GM21786 (cell line): ENCODE data around the gene USH2A.

Source experiments
- ATAC-seq: cut with Tn5 transposase; IDR thresholded peaks from one replicate; pipeline ENCODE4 v1.9.1; 2021; ENCODE audit not compliant: unreplicated experiment

Gene USH2A

DNA sequence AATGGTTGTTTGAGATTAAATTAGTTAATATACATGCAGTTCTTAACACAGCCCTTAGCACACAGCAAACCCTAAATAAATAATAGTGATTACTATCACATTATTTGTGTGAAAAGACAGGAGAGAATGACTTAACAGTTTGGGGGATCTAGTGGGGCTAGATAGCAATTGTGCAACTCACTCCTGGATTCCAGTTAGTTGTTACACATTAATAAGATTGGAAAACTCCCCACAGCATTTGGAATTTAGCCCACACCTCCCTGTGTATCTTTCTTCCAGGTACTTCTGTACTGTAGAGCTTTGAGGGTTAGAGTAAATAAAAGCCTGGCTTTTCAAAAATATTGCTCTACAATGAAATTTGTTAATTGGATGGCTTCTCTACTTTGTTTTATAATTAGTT, 763.0 kb downstream of the USH2A start:
- ATAC-seq = no peak

DNA sequence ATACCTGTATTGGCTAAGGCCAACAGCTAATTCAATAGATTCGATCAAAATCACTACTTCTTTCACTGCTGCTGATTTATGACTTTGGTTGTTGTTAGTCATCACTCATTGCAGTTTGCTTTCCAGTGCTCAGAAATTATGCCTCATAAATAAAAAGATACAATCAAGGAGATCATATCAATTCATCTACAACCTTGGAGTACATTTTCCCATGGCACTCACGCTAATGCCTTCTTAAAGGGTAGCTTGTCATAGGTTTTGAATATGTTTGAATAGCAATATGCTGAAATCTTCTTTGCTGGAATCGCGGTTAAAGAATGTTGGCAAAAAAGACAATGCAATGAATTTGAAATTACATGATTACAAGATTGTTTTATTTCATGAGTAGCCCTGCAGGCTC, 766.2 kb downstream of the USH2A start:
- ATAC-seq = no peak

DNA sequence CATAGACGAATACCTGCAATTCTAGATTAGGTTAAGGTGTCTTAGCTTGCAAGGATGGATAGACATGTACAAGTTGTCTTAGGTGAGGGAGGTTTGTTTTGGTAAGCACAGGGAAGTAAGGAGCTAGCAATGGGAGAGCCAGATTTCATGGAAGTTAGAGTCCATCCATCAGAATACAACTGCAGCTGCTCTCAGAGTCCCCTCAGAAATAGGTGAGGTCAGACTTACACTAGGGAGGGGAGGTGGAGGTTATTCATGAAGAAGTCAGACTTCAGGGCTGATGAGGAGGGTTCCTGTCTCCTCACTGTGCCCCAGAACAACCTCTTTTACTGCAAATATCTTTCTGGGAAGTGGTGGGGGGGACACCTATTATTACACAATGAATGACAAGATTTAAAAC, 770.9 kb downstream of the USH2A start:
- no peak for ATAC-seq

DNA sequence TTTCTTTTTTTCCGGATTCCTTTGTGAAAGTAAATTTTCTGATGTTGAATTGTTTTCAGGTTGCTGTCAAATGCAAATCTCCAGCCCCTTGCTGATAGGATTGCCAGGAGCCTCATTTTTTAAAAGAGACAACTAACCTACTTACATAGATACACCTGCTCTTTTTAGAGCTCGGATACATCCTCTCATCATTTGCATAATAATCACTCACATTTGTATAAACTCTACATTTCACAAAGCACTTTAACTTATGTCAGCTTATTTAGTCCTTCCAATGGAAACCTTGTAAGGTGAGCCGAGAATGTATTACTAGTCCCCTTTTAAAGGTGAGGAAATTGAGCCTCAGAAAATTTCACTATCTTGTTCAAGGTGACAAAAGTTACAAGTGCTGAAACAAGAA, 771.4 kb downstream of the USH2A start:
- no peak for ATAC-seq

DNA sequence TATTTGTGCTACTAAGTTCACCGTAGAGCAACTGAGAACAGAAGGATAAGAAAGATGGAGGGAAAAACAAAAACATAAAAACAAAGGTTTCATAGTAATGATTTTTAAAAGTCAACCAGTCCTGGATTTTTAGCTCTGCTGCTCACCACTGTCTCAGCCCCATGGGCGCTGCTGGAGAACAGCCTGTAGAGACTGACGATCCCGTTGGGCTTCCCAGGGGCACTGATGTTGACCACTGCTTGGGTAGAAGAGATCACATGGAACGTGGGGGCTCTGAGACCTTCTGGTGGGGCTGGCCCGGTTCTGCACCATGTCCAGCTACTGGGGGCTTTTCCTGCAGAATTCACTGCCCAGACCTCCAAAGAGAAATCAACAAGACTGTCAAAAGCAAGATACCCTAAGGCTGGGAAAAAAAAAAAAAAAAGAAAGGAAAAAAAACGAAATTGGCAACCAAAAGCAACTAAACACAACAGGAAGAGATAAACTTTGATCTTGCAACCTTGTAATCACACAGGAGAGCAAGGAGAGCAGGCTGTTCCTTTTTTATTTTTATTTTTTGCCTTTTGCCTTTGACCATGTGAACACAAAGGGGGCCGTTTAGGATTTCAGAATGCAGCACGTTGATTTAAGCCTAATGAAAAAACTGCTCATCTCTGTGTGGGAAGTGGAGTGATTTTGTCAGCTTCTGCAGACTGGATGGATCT, 772.6 kb downstream of the USH2A start:
- ATAC-seq = no peak

DNA sequence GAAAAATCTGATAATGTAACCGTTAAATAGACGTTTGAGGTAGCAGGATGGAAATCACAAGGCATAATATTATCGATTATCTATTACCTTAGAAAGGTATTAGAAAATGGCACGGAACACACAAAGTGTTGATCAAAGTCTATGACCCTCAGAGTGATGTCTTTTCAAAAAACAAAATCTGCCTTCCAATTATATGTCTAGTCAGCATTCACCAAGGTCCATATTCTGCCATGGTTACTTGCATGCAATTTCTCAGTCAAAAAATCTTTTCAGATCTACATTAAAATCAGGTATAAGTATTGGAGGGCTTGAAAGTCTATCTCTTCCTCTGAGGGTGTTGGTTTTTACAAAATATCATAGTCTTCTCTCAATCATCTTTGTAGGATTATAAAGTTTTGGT, 774.3 kb downstream of the USH2A start:
- no peak for ATAC-seq

DNA sequence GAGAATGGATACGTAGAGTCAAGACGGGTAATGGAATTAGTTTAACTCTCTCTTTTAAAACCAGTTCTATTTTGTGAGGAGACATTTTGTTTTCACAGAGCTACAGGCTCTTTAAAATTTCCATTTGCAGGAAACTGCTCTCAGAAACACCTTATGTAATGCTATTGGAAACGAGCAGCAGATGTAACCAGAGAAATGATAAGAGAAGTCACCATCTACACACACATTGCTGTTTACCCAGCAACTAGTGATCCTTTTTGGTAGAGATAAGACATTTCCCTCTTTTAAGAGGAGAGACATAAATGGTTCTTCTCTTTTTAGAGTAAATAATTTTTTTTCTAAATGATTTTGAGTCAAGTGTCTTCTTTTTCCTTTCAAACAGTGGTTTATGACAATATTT, 775.5 kb downstream of the USH2A start:
- no peak for ATAC-seq

DNA sequence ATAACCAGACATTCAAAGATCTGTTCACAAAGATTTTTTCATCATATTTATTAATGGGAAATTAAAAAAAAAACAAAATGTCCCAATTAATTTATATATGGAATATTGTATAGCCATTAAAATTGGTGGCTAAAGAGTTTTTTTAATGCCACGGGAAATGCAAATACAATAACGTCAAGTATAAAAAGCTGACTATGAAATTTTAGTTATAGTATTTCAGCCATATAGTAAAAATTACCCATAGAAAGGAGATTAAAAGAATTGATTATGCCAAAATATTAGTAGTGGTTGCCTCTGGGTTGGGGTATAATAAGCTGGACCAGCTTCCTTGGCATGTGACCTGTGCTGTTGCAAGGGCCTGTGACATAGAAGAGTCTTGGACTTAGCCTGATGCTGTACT, 777.4 kb downstream of the USH2A start:
- no peak for ATAC-seq

DNA sequence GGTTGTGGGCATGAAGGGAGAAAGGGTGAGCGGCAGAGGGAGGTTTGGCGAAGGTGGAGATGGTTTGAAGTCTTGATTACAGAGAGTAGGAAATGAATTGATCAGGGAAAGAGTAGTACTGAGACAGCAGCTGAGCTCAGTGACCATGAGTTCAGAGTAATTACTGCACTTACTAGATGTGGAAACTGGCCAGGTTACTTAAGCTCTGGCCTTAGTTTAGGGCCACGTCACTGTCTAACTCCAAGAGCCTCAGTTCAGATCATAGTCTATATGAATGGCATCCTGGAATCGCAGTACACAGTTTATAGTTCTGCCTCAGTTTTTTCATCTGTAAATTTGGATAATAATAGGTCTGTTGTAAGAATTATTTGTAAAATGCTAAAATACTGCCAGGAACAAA, 778.1 kb downstream of the USH2A start:
- no peak for ATAC-seq

DNA sequence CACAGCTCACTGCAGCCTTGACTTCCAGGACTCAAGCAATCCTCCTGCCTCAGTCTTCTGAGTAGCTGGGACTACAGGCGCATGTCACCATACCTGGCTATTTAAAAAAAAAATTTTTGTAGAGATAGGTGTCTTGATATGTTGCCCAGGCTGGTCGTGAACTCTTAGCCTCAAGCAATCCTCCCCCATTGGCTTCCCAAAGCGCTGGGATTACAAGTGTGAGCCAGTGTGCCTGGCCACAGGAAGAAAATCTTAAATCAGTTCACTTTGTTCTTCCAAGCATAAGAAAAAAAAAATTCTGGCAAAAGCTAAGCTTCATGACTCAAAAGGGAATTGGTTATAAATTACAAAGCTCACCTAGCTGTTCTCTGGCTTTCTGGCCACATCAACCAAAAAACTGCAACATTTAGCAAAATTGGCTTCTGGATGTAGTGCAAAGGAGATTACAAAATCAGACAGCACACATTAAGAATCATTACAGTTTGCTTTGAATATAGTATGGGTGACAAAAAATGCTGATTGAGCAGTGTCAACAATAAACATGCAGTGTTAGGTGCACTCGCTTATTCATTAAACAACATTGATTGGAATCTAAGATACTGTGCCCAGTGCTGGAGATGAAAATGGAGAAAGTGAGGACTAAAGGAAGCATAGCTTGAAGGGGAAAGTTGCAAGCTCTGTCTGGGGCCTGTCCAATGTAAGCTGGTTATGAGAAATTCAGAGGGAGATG, 779.5 kb downstream of the USH2A start:
- ATAC-seq = no peak

DNA sequence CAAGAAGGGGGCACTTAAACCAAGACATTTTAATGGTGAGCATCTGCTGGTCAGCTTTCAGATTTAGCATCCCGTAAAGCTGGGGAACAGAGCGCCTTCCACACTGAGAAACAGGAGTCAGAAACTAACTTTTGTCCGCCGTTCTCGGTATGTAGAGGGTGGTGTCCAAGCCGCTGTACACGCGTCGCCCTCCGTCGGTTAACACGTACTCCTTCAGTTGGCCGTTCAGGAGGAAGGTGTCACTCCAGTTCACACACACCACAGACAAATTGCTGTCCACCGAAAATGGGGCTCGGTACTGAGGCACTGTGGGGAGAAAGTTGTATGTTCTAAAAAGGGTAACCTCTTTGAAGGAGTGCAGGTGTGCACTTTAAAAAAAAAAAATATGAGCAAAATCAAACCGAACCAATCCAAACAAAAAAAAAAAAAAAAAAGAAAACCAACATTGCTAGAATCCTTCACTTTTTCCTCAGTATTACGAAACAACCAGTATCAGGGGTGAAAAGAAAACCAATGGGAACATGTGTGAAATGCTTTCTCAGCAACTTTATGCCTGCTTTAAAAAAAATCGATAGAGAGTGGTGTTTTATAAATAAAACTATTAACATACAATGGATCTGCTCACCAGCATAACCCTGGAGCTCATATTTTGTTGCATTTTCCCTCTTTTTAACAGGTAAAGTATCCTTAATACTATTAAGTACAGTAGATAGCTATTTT, 782.7 kb downstream of the USH2A start:
- ATAC-seq = no peak

DNA sequence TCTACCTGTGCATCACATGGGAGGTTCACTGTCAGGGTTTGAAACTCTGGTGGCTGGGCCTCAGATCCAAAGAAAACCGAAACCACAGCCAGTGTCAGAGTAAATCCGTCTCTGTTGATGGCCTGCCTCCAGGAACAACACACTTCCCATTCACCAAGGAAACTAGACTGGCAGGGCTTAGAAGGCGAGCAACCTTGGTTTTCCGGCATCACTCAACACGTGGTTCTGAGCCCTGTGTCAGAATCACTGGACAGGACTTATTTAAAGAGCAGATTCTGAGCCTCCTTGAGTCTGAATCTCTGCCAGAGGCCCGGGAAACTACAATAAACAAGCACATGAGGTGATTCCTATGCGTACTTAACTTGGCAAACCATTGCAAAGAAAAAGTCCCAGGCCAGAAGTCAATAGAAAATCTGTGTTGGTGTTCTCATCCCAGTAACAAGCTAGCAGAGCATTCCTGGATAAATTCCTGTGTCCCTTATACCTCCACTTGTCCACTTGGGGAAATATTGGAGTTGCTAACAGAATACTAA, 786.1 kb downstream of the USH2A start:
- ATAC-seq = no peak

DNA sequence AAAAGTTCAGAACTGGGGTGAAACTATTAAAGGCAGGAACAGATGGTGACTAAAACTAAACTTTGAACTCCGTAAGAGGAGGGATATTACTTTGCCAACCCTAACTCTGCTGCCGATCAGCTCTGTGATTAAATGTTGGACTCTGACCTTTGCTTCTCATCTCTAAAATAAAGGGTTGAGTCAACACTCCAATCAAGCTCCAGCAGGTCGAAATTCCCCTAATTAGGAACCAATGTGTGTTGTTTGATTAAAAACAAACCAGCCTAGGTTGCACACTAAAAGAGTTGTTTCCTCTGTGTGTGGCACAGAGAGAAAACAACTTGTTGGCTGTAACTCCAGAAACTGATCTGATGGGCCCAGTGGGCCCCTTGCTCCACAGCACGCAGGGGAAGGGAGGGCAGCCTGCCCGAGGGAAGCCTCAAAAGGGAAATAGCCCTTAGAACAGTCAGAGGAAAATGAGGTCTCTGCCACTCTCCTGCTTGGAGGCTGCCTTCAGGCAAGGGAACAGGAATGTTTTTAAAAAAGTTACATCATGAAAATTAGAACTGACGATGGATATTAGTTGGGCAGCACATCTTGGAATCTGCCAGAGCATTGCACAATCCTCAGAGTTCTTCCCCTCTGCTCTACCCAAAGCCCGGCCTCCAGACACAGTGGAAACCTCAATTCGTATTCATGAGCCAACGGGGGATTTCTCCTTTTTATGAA, 786.8 kb downstream of the USH2A start:
- no peak for ATAC-seq

DNA sequence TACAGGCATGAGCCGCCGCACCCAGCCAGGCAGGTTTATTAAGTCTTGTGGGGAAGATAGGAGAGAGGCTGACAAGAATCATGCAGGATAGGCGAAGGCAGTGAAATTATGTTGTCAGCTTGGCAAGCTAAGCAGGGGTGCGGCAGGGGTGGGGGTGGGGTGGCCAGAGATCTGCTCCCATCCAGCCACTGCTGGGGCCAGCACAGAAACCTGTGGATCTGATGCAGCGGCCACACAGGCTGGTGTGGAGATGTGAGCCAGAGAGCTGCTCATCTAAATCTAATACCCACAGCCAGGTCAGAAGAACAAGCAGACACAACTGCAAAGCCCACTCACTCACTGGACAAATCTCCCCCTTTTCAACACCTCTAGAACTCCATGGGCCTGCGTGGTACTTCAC, 787.4 kb downstream of the USH2A start:
- ATAC-seq = no peak

DNA sequence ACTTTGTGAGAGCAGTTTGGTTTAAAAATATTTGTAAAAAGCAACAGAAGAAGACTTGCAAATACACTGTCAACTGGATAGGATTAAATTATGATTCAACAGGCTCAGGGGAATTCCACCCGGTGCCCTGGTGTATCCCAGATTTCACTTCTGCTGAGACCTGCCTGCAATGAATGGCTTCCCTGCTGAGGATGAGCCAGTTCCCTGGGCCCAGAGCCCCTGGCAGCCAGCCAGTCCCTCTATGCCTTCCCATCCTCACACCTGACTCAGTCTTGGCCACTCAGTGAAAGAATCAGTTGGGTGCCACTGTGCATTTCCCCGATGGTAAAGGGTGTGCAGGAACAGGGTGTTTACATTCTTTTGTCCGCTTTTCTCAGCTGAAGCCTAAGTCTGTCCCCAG, 791.8 kb downstream of the USH2A start:
- no peak for ATAC-seq

DNA sequence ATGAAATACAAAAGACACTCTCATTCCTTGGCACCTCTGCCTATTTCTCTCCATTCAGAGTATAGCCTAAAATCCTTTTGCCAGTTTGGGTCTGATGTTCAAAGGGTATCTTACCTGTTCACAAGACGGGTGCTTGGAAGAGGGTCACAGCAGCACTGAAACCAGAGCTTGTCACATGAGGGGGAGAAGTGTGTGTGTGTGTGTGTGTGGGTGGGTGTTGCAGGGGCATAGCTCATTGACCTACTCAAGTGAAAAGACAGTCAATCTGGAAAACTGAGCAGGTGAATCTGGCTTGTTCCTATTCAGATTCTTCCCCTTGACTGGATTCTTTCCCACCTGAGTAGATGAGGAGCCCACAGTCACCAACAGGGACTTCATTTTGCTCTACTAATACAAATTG, 792.2 kb downstream of the USH2A start:
- ATAC-seq = no peak

DNA sequence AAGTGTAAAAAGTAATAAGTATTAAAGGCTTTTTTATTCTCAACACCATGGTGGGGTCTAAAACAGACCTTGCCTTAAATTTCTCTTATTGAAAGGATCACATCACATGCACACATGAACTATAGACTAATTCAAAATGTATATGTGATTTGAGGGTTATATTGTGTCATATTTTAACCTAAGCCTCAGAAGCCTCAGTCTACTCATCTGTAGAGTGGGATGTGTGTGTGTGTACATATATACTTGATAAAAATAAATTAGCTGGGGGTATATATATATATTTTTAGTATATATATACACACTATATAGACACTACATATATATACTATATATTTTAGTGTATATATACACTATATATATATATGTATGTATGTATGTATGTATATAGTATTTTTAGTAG, 797.3 kb downstream of the USH2A start:
- ATAC-seq = no peak

DNA sequence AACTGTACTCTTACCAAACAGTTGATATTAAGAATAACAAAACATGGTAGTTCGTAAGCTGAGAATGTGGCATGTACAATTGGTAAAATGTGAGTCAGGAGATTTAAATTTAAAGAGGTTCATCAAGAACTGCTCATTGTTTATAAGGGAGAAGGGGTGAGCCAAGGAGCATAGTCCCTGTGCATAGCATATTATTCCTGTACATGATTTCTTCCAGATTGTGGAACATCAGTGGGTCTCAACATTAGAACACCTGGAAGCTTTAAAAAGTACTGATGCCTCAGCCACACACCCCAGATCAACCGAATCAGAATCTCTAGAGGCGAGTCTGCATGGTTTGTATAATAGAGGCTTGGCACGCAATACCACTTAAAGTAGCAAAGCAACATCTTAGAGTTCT, 800.1 kb downstream of the USH2A start:
- ATAC-seq = no peak

DNA sequence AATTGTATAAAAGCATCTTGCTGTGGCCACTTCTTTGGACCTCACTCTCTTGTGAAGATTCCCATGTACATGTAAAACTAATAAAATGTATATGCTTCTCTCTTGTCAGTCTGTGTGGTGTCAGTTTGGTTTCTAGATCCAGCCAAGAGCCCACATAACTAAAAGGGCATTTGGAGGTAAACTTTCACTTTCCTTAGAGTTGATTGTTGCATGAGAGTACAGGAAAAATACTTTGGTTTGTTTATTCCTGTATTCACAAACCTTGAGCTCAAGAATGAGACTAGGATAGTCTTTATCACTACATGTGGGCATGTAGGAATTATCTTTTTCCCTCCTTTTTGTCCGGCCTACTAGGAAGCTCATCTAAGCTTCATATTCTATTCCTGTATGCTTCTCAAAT, 805.3 kb downstream of the USH2A start:
- peak; percentile 78 for ATAC-seq

DNA sequence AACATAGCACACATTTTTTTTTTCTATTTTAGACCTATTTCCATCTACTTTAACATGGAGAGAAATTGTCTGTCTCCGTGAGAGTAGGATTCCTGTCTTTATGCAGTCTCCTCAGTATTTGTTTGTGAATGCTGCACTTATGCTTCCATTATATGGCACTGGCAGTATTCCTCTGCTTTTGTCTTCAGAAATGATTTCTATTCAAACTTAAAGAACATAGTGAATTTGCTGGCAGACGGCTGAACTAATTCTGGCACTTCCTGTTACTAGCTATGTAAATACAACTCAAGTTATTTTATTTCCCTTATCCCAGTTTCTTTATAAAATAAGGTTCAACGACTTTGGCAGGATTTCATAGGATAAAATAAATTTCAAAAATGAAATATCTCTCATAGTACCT, 810.9 kb downstream of the USH2A start:
- ATAC-seq = no peak

DNA sequence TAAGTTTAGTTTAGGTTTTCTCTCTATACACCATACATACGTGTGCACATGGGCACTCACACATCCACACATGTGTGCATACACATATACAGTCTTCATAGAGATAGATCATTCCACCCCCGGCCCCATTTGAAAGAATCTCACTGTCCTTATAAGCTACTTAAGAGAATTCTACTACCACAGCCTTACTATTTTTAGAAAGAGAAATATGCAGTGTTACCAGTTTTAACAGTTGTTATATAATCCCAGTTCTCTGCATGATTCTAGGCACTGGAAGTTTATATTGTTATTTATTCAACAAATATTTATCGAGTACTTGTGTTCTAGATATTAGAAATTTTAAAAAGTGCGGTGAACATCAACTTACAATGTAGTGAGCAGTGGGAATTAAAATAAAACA, 814.6 kb downstream of the USH2A start:
- ATAC-seq = no peak
